T-helper 9 cell (primary cell): ENCODE data around the gene ZNF652.
A peak's percentile ranks its signal among the peaks of the same experiment; 100 is the strongest.
"Not testable (repeated sequence)": the region's sequence is repeated elsewhere in the genome, so short reads cannot be mapped to it uniquely, and the experiment has no call there.

Source experiments
- DNase-seq: peaks from one replicate; pipeline ENCODE4 v3.0.0-alpha.2; 2020

ZNF652 gene

GRCh38 chr17:49386373-49386772, 24.3 kb upstream of the ZNF652 start:
- DNase-seq, result no peak

DNA sequence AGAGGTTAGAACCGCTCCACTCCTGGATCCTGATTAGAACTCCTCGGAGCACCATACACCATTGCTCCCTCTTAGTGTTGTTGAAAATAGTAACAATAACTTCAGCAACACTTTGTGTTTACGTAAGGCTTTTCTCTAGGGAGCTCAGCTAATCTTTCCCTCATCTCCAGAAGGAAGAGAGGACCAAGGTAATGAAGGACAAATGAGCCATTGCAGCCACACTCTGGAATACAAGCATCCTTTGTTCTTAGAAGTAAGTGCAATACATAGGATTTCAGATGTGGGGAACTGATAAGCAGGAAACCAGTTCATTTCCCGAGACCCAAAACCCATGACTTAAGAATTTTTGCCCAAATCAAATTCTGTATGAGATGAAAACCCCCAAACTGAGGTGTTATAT, 22.9 kb upstream of the ZNF652 start:
- no peak for DNase-seq

GRCh38 chr17:49383060-49383459, 21.0 kb upstream of the ZNF652 start:
- no peak for DNase-seq

DNA sequence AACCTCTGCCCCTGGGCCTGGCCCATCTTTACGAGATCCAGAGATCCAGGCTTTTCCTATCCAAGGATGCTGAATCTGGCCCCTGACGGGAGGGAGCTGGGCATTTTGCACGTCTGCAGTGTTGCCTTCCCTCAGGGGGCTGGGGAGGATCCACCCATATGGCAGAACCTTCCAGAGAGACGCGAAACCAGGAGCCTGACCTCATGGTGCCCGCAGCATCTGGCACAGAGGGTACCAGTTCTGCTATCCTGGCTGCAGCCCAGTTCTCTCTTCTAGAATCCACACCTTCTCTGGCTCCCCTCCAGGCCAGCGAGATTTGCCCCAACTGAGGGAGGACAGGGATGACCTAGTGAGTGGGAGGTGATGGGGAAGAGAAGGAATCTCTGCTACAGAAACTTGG, 20.5 kb upstream of the ZNF652 start:
- DNase-seq, result no peak

DNA sequence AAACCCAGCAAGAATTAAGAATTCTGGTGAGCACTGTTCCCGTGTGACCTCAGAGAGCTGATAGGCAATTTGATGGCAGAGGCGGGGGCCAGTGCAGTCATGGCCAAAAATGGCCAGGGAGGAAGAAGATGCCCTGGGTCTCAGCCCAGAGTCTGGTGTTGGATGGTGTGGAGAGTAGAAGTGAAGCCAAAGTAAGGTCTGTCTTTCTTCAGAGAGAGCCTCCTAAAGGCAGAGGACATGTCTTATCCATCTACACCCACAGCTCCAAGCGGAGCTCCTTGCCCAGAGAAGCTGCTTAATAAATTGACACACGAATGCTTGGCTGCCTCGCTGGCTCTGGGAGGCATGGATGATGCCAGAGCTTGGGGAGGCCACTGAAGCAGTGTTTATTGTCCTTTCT, 19.7 kb upstream of the ZNF652 start:
- DNase-seq, result no peak

GRCh38 chr17:49381033-49381432, 19.0 kb upstream of the ZNF652 start:
- no peak for DNase-seq

DNA sequence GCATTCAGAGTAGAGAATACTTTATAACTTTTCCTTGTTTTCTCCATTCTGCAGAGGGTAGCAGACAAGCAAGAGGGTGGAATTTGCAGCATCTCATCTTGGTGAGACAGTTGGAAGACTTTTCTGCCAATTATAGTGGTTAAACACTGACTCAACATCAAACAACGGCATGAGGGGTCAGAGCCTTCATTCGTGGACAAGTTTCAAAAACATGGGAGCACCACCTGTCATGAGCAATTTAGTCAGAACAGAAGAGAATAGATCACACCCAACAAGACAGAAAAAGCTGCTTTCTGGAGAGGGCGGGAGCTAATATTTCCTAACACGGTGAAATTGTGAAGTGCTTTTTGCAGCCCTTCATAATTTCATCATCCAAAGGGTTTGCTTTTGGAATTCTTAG, 17.9 kb upstream of the ZNF652 start:
- DNase-seq, result no peak

- no peak for DNase-seq
Observed at GRCh38 chr17:49378311-49378710, 16.3 kb upstream of the ZNF652 start.

- DNase-seq, result no peak
Observed at GRCh38 chr17:49375544-49375943, 13.5 kb upstream of the ZNF652 start.

DNA sequence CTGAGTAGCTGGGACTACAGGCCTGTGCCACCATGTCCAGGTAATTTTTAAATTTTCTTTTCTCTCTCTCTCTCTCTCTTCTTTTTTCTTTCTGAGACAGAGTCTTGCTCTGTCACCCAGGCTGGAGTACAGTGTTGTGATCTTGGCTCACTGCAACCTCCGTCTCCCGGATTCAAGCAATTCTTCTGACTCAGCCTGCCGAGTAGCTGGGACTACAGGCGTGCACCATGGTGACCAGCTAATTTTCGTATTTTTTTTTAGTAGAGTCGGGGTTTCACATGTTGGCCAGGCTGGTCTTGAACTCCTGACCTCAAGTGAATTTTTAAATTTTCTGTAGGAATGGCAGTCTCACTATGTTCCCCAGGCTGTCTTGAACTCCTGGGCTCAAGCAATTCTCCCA, 11.1 kb upstream of the ZNF652 start:
- no peak for DNase-seq

- no peak for DNase-seq
Observed at GRCh38 chr17:49372425-49372824, 10.4 kb upstream of the ZNF652 start.

DNA sequence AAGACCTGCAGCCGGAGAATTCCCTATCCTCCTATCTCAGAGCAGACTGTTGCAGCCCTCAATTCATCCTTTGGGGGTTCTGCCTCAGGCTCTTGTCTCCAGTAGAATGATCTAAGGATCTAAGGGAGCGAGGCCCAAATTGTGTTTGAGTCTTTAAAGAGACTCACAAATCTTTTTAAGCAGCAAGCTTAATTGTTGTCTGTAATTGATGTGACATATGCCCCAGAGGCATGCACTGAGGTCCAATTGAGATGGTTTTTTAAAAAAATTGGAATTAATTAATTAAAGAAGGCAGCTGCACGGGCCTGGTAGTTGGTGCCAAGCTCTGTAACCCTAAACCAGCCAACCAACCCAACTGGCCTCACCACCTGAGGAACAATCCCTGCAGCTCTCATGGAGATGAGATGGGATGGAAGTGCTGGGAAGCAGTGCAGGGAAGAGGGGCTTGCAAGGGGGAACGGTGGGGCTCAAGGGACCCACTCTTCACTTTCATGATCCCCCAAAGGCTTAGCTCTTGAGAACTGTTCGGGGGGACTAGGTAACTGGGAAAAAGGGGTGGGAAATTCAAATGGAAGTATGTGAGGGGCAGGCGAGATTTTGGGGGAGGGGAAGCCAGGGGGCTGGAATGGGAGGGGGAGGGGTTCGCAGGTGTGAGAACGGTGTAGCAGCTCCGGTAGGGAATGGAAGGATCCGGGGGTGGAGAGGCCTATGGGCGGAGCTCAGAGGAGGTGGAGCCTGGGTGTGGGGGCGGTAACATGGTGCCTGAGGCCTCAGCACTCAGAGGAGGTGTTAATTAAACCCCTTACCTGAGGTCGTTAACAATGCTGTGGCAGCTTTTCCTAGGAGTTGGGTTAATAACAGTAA, 9.2 kb upstream of the ZNF652 start:
- no peak for DNase-seq

DNA sequence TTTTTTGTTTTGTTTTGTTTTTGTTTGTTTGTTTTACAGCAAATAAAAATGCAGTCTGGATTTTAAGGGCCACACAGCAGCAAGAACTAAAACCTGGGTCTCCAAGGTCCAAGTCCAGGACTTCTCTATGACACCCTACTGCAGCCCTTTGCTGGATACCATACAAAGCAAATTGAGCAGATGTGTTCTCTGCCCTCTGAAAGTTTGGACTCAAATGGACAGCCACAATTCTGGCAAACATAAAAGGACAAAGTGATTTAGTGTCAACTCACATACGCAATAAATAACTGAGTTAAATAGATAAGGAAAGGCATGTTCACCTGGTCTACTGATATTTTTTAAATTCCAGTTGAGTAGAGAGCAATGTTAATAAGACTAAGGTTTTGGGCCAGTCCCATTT, 7.7 kb upstream of the ZNF652 start:
- no peak for DNase-seq

DNA sequence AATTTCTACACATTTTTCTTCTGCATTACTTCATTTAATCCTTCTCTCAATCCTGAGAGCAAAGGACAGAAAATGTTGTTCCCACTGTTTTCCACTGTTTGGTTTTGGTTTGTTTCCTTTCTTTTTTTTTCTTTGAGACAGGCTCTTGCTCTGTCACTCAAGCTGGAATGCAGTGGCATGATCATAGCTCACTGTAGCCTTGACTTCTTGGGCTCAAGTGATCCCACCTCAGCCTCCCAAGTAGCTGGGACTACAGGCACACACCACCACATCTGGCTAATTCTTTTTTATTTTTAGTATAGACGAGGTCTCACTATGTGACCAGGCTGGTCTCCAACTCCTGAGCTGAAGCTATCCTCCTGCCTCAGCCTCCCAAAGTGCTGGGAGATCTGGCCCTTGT, 7.0 kb upstream of the ZNF652 start:
- DNase-seq, result no peak

DNA sequence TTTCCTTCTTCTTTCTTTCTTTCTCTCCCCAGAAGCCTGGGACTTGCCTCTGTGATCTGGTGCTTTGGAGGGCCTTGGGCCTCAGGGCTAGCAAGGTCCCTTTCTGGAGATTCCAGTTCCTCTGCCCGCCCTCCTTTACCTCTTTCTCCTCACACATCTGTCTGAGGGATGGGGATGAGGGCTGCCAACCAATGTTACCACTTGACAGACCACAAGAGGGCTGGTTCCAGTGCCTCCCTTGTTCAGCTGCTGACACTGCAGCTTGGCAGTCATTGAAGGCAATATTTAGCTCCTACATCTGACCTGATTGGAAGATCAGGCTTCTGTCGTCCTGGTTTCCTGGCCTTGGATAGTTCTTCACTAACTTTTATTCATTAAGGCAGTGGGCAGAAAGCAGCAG, 3.6 kb upstream of the ZNF652 start:
- no peak for DNase-seq

GRCh38 chr17:49365126-49365525, 3.1 kb upstream of the ZNF652 start:
- not testable (repeated sequence) for DNase-seq

GRCh38 chr17:49364119-49364518, 2.1 kb upstream of the ZNF652 start:
- DNase-seq, result no peak

DNA sequence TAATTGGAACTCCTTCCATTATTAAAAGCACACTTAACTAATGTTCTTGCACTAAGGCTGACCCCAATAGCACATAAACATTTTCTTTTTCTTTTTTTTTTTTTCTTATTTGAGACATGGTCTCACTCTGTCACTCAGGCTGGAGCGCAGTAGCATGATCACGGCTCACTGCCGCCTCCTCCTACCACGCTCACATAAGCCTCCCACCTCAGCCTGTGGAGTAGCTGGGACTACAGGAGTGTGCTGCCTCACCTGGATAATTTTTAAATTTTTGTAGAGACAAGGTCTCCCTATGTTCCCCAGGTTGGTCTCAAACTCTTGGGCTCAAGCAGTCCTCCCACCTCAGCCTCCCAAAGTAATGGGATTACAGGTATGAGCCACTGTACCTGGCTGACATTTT, 1.2 kb upstream of the ZNF652 start:
- DNase-seq, result no peak

GRCh38 chr17:49362723-49363117, 670 bp upstream of the ZNF652 start:
- DNase-seq, result no peak

DNA sequence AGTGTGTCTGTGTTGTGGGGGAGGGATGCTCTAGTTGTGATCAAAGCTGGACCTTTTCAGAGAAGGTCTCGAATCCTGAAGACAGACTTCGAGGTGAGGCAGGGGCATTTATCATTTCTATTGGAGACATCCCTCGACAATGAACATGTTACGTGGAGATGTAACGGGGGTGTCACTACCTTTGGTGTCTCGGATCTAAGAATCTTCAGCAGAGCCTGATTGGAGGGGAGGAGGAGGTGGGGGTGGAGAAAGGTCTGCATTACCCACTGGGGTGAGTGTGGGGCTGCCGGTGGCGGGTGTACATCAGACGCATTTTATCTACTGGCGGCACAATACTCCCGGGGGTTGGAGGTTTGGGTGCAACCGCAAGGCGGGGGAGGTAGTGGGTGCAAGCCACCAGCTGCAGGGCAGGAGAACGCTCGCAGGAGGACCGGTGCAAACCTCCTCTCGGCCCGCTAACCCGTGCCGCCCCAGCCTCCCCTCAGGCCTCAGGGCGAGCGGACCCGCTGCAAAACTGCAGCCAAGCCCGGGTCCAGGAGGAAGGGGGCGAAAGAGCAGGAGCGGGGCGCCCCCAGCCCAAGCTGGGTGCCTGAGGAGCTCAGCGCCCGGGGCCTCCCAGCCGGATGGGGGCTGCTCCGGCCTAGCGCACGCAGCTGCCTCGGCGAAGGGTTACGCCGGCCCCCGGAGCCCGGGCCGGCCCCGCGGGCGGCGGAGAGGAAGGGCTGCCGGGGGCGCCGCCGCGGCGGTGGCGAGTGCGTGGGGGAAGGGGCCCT, 735 bp downstream of the ZNF652 start:
- DNase-seq, result peak; percentile 82

GRCh38 chr17:49360796-49361128, 1.3 kb downstream of the ZNF652 start:
- no peak for DNase-seq

DNA sequence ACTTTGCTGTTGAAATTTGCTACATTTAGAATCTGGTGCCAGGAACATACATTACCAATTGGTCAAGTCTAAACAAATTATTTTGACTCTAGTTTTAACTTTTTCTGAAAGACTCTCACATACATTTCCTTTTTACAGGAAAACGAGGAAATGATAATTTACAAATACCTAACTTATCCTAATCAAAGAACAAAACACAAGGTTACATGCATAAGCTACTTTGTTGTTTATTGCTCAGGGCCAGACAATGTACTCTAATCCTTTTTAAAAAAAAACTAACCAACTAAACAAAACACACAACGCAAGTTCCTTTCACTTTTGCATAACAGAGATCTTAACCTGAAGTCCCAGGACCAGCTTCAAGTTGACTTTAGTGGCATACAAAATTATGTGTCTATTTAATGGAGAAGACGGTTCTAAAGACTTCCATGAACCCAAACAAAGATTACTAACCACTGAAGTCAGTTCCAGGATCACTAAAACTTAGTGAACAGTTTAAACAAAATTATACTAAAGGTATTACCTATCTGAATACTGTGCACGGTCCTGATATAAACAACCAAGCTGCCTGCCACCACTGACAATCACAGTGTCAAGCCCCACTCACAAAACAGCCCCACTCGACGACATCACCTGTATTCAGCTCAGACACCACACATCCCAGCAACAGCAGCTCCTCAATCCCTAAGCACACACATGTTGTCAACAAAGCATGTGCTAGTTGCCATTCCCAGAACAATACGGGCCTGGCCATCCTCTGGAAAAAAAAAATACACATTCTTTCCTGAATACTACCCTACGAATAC, 1.9 kb downstream of the ZNF652 start:
- DNase-seq, result no peak

DNA sequence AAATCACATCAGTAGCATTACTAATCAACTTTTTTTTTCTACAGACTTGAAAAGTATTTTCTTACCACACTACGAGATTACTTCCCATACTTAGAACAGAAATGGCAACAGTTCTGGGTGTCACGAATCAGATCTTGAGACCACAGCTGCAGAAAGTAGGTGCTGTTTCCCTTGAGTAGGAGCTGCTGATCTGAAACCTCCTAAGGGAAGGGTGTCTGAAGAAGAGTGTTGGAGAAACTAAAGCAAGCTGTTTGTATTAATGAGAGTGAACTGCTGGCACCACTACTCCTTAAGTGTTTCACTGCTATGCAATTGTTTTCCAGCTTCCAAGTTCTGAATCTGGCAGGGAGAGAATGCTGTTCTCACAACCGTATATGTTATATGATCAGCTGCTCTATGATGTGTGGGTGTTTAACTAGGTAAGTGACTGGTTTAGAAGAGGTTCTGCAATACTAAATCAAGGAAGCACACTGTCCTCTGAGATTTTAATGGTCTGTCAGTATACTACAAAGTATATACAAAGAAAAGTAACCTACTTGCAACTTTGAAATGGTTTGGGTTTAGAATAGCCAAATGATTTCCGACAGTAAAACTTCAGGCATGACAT, 3.3 kb downstream of the ZNF652 start:
- DNase-seq, result no peak
